Smooth muscle cell of the umbilical artery (primary cell): Measurements from ENCODE around the gene NFKBIB. TPM values are rescaled to one million over a fixed set of nuclear protein-coding genes. Genes with fewer than 3 reads are reported as not detected.

Experiments used
- total RNA-seq: library from RNA; depleted of rRNA; stranded (reverse); fragments of >200 nt; gene quantifications from 2 replicates; pipeline ENCODE4 v1.2.3, GENCODE V29; 2014

The NFKBIB gene
- total RNA-seq: 8.9 and 15.7 TPM in 2 replicates

GRCh38 chr19:38899447-38900201 is at the start of gene NFKBIB, which contains the start of gene SIRT2:
Gene NFKBIB (plus strand): TSS chr19:38899969. CDS start chr19:38900033, 64 bp downstream.
Gene SIRT2 (minus strand): TSS chr19:38899618. CDS start chr19:38899521, 97 bp downstream.

GRCh38 chr19:38877781-38878574 is 21.8 kb upstream of the NFKBIB start, which contains the start of gene RINL:
Gene RINL (minus strand): TSS chr19:38878275. CDS start chr19:38876742, 1,533 bp downstream.

GRCh38 chr19:38929929-38930775 is 30.4 kb downstream of the NFKBIB start, which contains the start of gene SARS2:
Gene SARS2 (minus strand): TSS chr19:38930763. CDS start chr19:38930736, 27 bp downstream.

GRCh38 chr19:38930776-38931520 is 31.2 kb downstream of the NFKBIB start, which contains the start of gene MRPS12:
Gene MRPS12 (plus strand): TSS chr19:38930944. CDS start chr19:38931295, 351 bp downstream.

Other genes starting within 250 kb of the NFKBIB start
- 0.30 and 0.46 TPM in 2 replicates for gene CAPN12, start 155.5 kb upstream of the NFKBIB start, total RNA-seq
- gene LGALS7, start 126.5 kb upstream of the NFKBIB start, total RNA-seq: not detected in 2 replicates
- gene LGALS7B, start 110.8 kb upstream of the NFKBIB start, total RNA-seq: not detected in 2 replicates
- not detected in 2 replicates for gene LGALS4, start 87.0 kb upstream of the NFKBIB start, total RNA-seq
- gene ECH1, start 68.2 kb upstream of the NFKBIB start, total RNA-seq: 14.1 and 17.5 TPM in 2 replicates
- gene HNRNPL, start 50.0 kb upstream of the NFKBIB start, total RNA-seq: 128 and 209 TPM in 2 replicates
- 1.2 and 3.9 TPM in 2 replicates for gene RINL, start 21.7 kb upstream of the NFKBIB start, total RNA-seq
- gene SIRT2, start 351 bp upstream of the NFKBIB start, total RNA-seq: 40.7 and 55.2 TPM in 2 replicates
- not detected in 2 replicates for gene CCER2, start 12.2 kb downstream of the NFKBIB start, total RNA-seq
- gene SARS2, start 30.8 kb downstream of the NFKBIB start, total RNA-seq: 10.1 and 14.4 TPM in 2 replicates
- 27.3 and 28.2 TPM in 2 replicates for gene MRPS12, start 31.0 kb downstream of the NFKBIB start, total RNA-seq
- gene FBXO17, start 75.8 kb downstream of the NFKBIB start, total RNA-seq: 19.6 and 21.5 TPM in 2 replicates
- 3.3 and 6.4 TPM in 2 replicates for gene FBXO27, start 132.6 kb downstream of the NFKBIB start, total RNA-seq
- under 0.01 and 0.65 TPM in 2 replicates for gene ACP7, start 184.4 kb downstream of the NFKBIB start, total RNA-seq
- gene PAK4, start 225.8 kb downstream of the NFKBIB start, total RNA-seq: 11.3 and 22.0 TPM in 2 replicates